Spleen (tissue), 11 donors: ENCODE results near the gene HMCN1. TPM values are rescaled to one million over a fixed set of nuclear protein-coding genes. Genes with fewer than 3 reads are reported as not detected.
"Not testable (repeated sequence)": the region's sequence is repeated elsewhere in the genome, so short reads cannot be mapped to it uniquely, and the experiment has no call there.

Experiments used
- DNase-seq: peaks from one replicate; pipeline ENCODE4 v3.0.0-alpha.2; 2020
- H3K27ac ChIP-seq, 8 donors: fragments of 200-600 bp; sonication (generic) in 7 of 8; 1 replicate in 4 of 8; 2 replicates in 4 of 8; pipeline versions ENCODE4 v1.5.0 to v1.8.0; 2016 to 2021; ENCODE audit warnings: inconsistent platforms in 4 of 8, mild to moderate bottlenecking in 4 of 8, moderate library complexity in 1 of 8
- H3K27me3 ChIP-seq, 7 donors: fragments of 200-600 bp; sonication (generic) in 6 of 7; replicated peaks in 1 of 7; 1 replicate in 4 of 7; 2 replicates in 3 of 7; pipeline versions ENCODE4 v1.5.0 to v1.8.0; 2016 to 2021; ENCODE audit warnings: inconsistent platforms in 3 of 7, mild to moderate bottlenecking in 1 of 7
- H3K36me3 ChIP-seq, 6 donors: fragments of 200-600 bp; sonication (generic) in 5 of 6; 1 replicate in 4 of 6; 2 replicates in 2 of 6; pipeline versions ENCODE4 v1.5.0 to v1.8.0; 2016 to 2021; ENCODE audit warnings: inconsistent platforms in 2 of 6
- H3K4me1 ChIP-seq, 6 donors: fragments of 200-600 bp; sonication (generic) in 5 of 6; 1 replicate in 3 of 6; 2 replicates in 3 of 6; pipeline versions ENCODE4 v1.5.0 to v1.8.0; 2016 to 2021; ENCODE audit warnings: inconsistent platforms in 3 of 6
- H3K4me3 ChIP-seq, 8 donors: fragments of 200-600 bp; sonication (generic) in 7 of 8; 1 replicate in 4 of 8; 2 replicates in 4 of 8; pipeline versions ENCODE4 v1.5.0 to v1.8.0; 2016 to 2021; ENCODE audit warnings: inconsistent platforms in 4 of 8, mild to moderate bottlenecking in 4 of 8, moderate library complexity in 2 of 8
- H3K9me3 ChIP-seq, 8 donors: fragments of 200-600 bp; sonication (generic) in 7 of 8; 1 replicate in 4 of 8; 2 replicates in 4 of 8; pipeline versions ENCODE4 v1.5.0 to v1.8.0; 2016 to 2021; ENCODE audit warnings: inconsistent platforms in 4 of 8
- POLR2A ChIP-seq, 3 donors: fragments of 450-650 bp; IDR thresholded peaks; one replicate each; pipeline ENCODE4 v1.5.1; 2017; ENCODE audit warnings: antibody characterized with exemption in 3 of 3, mild to moderate bottlenecking in 1 of 3
- POLR2AphosphoS5 ChIP-seq, 3 donors: sonication (generic); formaldehyde crosslinking; IDR thresholded peaks; one replicate each; pipeline ENCODE4 v1.5.1; 2017; ENCODE audit warnings: antibody characterized with exemption in 3 of 3
- WGBS, 5 donors: extraction: QIAGEN DNeasy Blood & Tissue Kit in 3 of 5; methylation state at CpG; one replicate each; pipeline versions ENCODE4 v1.1.5 to v1.1.7; 2013 to 2018; 5-methylcytosine and 5-hydroxymethylcytosine counted together
- intact Hi-C: fragments of 100-400 bp; cut with DNase I; formaldehyde crosslinking; loops from one replicate; pipeline ENCODE4 v1.15.0; 2023; ENCODE audit warnings: low total_unique reads
- polyA plus RNA-seq, 3 donors: library from polyadenylated mRNA; stranded (reverse); fragments of 200-250 nt; gene quantifications; one replicate each; pipeline ENCODE4 v1.2.1, GENCODE V29; 2013
- total RNA-seq, 7 donors: library from RNA; depleted of rRNA in 3 of 7; stranded (reverse); fragments of >200 nt in 3 of 7; fragmentation: NEBNext Ultra II Directional in 4 of 7; extraction: Animal tissue kit (Norgen Biotek cat#: 25700) in 4 of 7; gene quantifications; one replicate each; pipeline versions ENCODE4 v1.1.0 to v1.2.1, GENCODE V29; 2016 to 2021
- TF ChIP-seq, protein P1 (sequence below), 11 experiments: fragments of 200-600 bp in 7 of 11; fragments of 450-650 bp in 4 of 11; sonication (generic) in 4 of 11; IDR thresholded peaks in 8 of 11; conservative IDR thresholded peaks in 3 of 11; 1 replicate in 7 of 11; 2 replicates in 4 of 11; pipeline versions ENCODE4 v1.4.0 to v1.8.0; 2016 to 2021; ENCODE audit warnings: antibody characterized with exemption in 11 of 11, inconsistent platforms in 4 of 11, mild to moderate bottlenecking in 1 of 11
- donor health status: healthy with polysubstance abuse.
- donor health status: DM: no; HTN: no; CAD: no; lungs with moderate emphysema.
- donor health status: DM: no; HTN: no; CAD: no.
- donor health status: Bipolar disorder and iron deficiency.
- donor health status: healthy.
- donor health status: DM: no; HTN: no; CAD: no.
- donor health status: DM: yes; HTN: yes; CAD: no.

The HMCN1 gene
- total and polyA plus RNA-seq, 10 donors: 1.2 to 28.8 (median 19.9) TPM

DNA sequence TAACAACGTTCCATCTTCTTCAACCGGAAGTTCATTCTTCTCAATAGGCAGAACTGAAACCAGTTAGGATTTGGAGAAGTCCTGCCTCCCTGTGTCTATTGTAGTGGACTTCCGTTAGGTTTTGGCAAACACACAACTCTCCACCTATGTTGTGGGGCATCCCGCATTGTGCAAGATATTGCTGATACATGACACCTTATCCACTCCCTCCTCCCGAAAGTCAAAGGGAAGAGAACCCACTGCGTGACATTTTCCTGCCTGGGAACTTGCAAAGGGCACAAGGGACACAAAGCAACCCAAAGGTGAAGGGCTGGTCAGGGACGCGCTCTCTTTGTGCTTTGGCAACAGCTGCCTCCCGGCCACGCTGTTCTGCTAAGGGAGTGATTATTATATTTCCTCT is 476.1 kb downstream of the HMCN1 start:
- peak overlapping the region in 1 of 8 donors; percentile 19 for H3K27ac ChIP-seq
- peaks cover 0 to 15% (median 0%) of the 10 kb centered on the region in 6 donors for H3K4me1 ChIP-seq
- no peaks in the 10 kb centered on the region for H3K27me3 ChIP-seq
- intact Hi-C loops: loop anchor here (10.0 kb wide), 2 partner anchors 395 to 485 kb away; no protein-coding TSS in a partner anchor
- TF ChIP-seq POLR2AphosphoS5 (IDR thresholded peaks at IDR 0.05) (peak in 2 of 3 donors; percentile 34 to 47), POLR2A (IDR thresholded peaks at IDR 0.05) (no peak)
- 69 to 76% (median 71%) methylated on average over 10 of the region's 10 CpGs for WGBS, 5 donors
- no peaks in the 10 kb centered on the region for H3K9me3 ChIP-seq
- no peak for DNase-seq
- H3K4me3 ChIP-seq: no peak overlapping the region
- H3K36me3 ChIP-seq: no peaks in the 10 kb centered on the region

DNA sequence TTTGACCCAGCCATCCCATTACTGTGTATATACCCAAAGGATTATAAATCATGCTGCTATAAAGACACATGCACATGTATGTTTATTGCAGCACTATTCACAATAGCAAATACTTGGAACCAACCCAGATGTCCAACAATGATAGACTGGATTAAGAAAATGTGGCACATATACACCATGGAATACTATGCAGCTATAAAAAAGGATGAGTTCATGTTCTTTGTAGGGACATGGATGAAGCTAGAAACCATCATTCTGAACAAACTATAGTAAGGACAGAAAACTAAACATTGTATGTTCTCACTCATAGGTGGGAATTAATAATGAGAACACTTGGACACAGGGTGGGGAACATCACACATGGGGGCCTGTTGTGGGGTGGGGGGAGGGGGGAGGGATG is 477.4 kb downstream of the HMCN1 start:
- Histone ChIP-seq H3K4me1 (peaks cover 0 to 15% (median 0%) of the 10 kb centered on the region in 6 donors), H3K27ac (peak overlapping the region in 1 of 8 donors; percentile 39)
- not testable (repeated sequence) for H3K36me3 ChIP-seq, H3K4me3 ChIP-seq, DNase-seq, H3K9me3 ChIP-seq, H3K27me3 ChIP-seq
- intact Hi-C loops: loop anchor here (10.0 kb wide), 2 partner anchors 397 to 487 kb away; no protein-coding TSS in a partner anchor

DNA sequence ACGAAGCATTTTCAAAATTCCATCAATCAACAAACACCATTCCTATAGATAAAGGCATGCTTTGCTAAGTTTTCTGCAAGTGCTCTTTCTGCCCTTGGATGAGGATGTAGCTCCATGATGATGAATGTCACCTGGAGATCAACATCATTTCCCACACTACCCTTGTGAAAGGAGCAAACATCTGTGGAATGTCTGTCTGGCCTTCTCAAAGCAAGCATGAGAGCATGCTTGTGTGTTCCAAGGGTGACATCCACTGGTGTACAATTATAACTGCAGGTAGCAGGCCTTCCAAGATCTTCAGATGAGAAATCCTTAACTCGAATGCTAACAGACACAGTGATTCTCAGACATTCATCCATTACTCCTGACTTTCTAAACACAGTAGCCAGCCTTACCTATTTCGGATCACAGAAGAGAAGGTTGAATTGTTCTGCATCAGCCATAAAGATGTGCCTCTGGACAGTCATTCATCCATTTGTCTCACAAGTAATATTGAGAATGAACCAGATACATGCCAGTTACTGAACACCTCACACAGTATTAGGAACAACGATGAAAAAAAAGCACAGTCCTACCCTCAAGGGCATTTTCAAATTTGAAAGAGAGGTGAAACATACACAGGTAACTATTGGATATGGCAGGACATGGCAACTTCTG is 478.5 kb downstream of the HMCN1 start:
- intact Hi-C loops: loop anchor here (10.0 kb wide), 2 partner anchors 398 to 488 kb away; no protein-coding TSS in a partner anchor
- no peaks in the 10 kb centered on the region for H3K36me3 ChIP-seq
- H3K27ac ChIP-seq: peak overlapping the region in 4 of 8 donors; percentile 12 to 39 (median 28)
- H3K9me3 ChIP-seq: no peaks in the 10 kb centered on the region
- no peak for DNase-seq
- WGBS, 5 donors: 34 to 52% (median 49%) methylated on average over 4 of the region's 4 CpGs
- no peaks in the 10 kb centered on the region for H3K27me3 ChIP-seq
- TF ChIP-seq POLR2AphosphoS5 (IDR thresholded peaks at IDR 0.05) (peak in 1 of 3 donors; percentile 34), POLR2A (IDR thresholded peaks at IDR 0.05) (no peak)
- TF ChIP-seq, protein P1, sequence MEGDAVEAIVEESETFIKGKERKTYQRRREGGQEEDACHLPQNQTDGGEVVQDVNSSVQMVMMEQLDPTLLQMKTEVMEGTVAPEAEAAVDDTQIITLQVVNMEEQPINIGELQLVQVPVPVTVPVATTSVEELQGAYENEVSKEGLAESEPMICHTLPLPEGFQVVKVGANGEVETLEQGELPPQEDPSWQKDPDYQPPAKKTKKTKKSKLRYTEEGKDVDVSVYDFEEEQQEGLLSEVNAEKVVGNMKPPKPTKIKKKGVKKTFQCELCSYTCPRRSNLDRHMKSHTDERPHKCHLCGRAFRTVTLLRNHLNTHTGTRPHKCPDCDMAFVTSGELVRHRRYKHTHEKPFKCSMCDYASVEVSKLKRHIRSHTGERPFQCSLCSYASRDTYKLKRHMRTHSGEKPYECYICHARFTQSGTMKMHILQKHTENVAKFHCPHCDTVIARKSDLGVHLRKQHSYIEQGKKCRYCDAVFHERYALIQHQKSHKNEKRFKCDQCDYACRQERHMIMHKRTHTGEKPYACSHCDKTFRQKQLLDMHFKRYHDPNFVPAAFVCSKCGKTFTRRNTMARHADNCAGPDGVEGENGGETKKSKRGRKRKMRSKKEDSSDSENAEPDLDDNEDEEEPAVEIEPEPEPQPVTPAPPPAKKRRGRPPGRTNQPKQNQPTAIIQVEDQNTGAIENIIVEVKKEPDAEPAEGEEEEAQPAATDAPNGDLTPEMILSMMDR (IDR thresholded peaks at IDR 0.05 in 8 of 11, conservative IDR thresholded peaks at IDR 0.05 in 3 of 11): peak; percentile 37 to 90 (median 74)
- peaks cover 0 to 15% (median 0%) of the 10 kb centered on the region in 6 donors for H3K4me1 ChIP-seq
- H3K4me3 ChIP-seq: no peak overlapping the region

DNA sequence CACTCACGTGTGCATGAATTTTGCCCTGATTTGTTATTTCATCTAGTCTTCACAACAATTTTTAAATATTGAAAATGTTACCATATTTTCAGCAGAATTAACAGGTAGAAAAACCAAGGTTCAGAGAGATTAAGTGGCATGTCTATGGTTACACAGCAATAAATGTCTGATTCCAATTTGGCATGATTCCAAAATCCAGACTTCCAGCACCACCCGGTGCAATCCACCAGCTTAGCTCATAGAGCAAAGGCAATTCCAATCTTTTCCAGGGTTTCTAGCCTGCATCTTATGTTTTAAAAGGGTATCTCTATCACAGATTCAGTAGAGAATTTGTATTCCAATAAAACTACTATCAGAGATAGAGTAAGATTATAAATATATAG is 479.0 kb downstream of the HMCN1 start:
- 66 to 82% (median 77%) methylated on average over 2 of the region's 2 CpGs for WGBS, 5 donors
- no peak for DNase-seq
- Histone ChIP-seq H3K4me3 (no peak overlapping the region), H3K4me1 (peaks cover 0 to 15% (median 0%) of the 10 kb centered on the region in 6 donors), H3K27ac (no peak overlapping the region), H3K27me3 (no peaks in the 10 kb centered on the region), H3K9me3 (no peaks in the 10 kb centered on the region), H3K36me3 (no peaks in the 10 kb centered on the region)
- TF ChIP-seq POLR2AphosphoS5 (IDR thresholded peaks at IDR 0.05): no peak
- TF ChIP-seq, protein P1 (IDR thresholded peaks at IDR 0.05 in 8 of 11, conservative IDR thresholded peaks at IDR 0.05 in 3 of 11): no peak
- TF ChIP-seq POLR2A (IDR thresholded peaks at IDR 0.05): no peak
- intact Hi-C loops: loop anchor here (10.0 kb wide), 2 partner anchors 398 to 488 kb away; no protein-coding TSS in a partner anchor

DNA sequence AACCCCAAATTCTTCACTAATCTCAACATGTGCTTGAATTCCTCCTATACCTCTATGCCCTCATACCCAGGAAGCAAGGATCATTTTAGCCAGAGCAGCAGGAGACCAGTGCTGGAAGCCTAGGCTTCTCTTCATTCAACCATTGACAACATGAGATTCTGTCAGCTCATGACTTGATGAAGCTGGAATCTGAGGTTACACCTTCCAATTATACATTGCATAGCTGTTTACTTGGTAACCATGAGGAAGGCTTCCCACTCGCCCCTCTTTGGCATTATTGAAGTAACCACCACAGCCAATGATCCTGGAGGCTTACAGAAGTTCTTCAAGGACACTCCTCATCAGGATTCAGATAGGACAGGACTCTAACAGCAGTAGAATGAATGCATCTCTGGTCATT is 480.6 kb downstream of the HMCN1 start:
- no peaks in the 10 kb centered on the region for H3K27me3 ChIP-seq
- TF ChIP-seq, protein P1 (IDR thresholded peaks at IDR 0.05 in 8 of 11, conservative IDR thresholded peaks at IDR 0.05 in 3 of 11): no peak
- peaks cover 0 to 15% (median 0%) of the 10 kb centered on the region in 6 donors for H3K4me1 ChIP-seq
- DNase-seq: no peak
- 50 to 78% (median 70%) methylated on average over 1 of the region's 1 CpG for WGBS, 5 donors
- no peaks in the 10 kb centered on the region for H3K36me3 ChIP-seq
- H3K9me3 ChIP-seq: no peaks in the 10 kb centered on the region
- intact Hi-C loops: loop anchor here (10.0 kb wide), 2 partner anchors 400 to 490 kb away; no protein-coding TSS in a partner anchor
- no peak overlapping the region for H3K4me3 ChIP-seq
- no peak overlapping the region for H3K27ac ChIP-seq
